Astrocyte (in vitro differentiated cells and primary cell): ENCODE data around the gene FBXO44. TPM values are rescaled to one million over a fixed set of nuclear protein-coding genes. Genes with fewer than 3 reads are reported as not detected.

Experiments used
- DNase-seq: peaks from one replicate; pipeline ENCODE4 v3.0.0-alpha.2; 2010; ENCODE audit warnings: low read depth
- FAIRE-seq: peaks from 2 replicates; lab custom pipeline; 2011; peaks lifted over from hg19 to GRCh38; lab: Jason Lieb, UNC
- H2AFZ ChIP-seq: 2 replicates; pipeline ENCODE4 v1.6.0; 2012; ENCODE audit warnings: low read depth, low read length, inconsistent platforms
- H3K27ac ChIP-seq: 2 replicates; pipeline ENCODE4 v1.5.1; 2011; ENCODE audit warnings: low read depth, low read length, inconsistent platforms
- H3K27me3 ChIP-seq: 2 replicates; pipeline ENCODE4 v1.6.0; 2011; ENCODE audit warnings: low read length, inconsistent platforms; ENCODE audit not compliant: insufficient read depth
- H3K36me3 ChIP-seq: 2 replicates; pipeline ENCODE4 v1.5.1; 2011; ENCODE audit warnings: low read length, inconsistent platforms; ENCODE audit not compliant: insufficient read depth
- H3K4me1 ChIP-seq: 2 replicates; pipeline ENCODE4 v1.5.1; 2011; ENCODE audit warnings: low read length, inconsistent platforms; ENCODE audit not compliant: insufficient read depth
- H3K4me2 ChIP-seq: 2 replicates; pipeline ENCODE4 v1.6.0; 2012; ENCODE audit warnings: low read length, inconsistent platforms
- H3K4me3 ChIP-seq: 2 replicates; pipeline ENCODE4 v1.5.1; 2011; ENCODE audit warnings: low read depth, mild to moderate bottlenecking, low read length, inconsistent platforms; ENCODE audit not compliant: insufficient read depth
- H3K79me2 ChIP-seq: 2 replicates; pipeline ENCODE4 v1.6.0; 2012; ENCODE audit warnings: mild to moderate bottlenecking, low read length, inconsistent platforms; ENCODE audit not compliant: insufficient read depth
- H3K9ac ChIP-seq: 2 replicates; pipeline ENCODE4 v1.6.0; 2012; ENCODE audit warnings: mild to moderate bottlenecking, low read length, inconsistent platforms
- H3K9me3 ChIP-seq: 2 replicates; pipeline ENCODE4 v1.5.1; 2012; ENCODE audit warnings: low read depth, mild to moderate bottlenecking, low read length, inconsistent platforms; ENCODE audit not compliant: insufficient read depth
- H4K20me1 ChIP-seq: 2 replicates; pipeline ENCODE4 v1.6.0; 2012; ENCODE audit warnings: low read length, inconsistent platforms; ENCODE audit not compliant: insufficient read depth
- H3K27ac Mint-ChIP-seq: one replicate; pipeline ENCODE4 v1.8.0; 2021; ENCODE audit warnings: mild to moderate bottlenecking, mixed read lengths; ENCODE audit not compliant: unreplicated experiment
- H3K27me3 Mint-ChIP-seq: one replicate; pipeline ENCODE4 v1.8.0; 2021; ENCODE audit warnings: low read depth, mixed read lengths; ENCODE audit not compliant: unreplicated experiment
- H3K36me3 Mint-ChIP-seq: one replicate; pipeline ENCODE4 v1.8.0; 2021; ENCODE audit warnings: low read depth, mixed read lengths; ENCODE audit not compliant: unreplicated experiment
- H3K4me1 Mint-ChIP-seq: one replicate; pipeline ENCODE4 v1.8.0; 2021; ENCODE audit warnings: low read depth, mixed read lengths; ENCODE audit not compliant: unreplicated experiment
- H3K4me3 Mint-ChIP-seq: one replicate; pipeline ENCODE4 v1.8.0; 2021; ENCODE audit warnings: mild to moderate bottlenecking, moderate library complexity, mixed read lengths; ENCODE audit not compliant: unreplicated experiment
- H3K9me3 Mint-ChIP-seq: one replicate; pipeline ENCODE4 v1.8.0; 2021; ENCODE audit warnings: mild to moderate bottlenecking, mixed read lengths; ENCODE audit not compliant: unreplicated experiment
- EZH2 ChIP-seq: IDR thresholded peaks from 2 replicates; pipeline ENCODE4 v1.6.1; 2012; ENCODE audit warnings: mild to moderate bottlenecking, low read length, inconsistent platforms; ENCODE audit not compliant: insufficient read depth
- total RNA-seq: library from RNA; stranded (reverse); gene quantifications from 2 replicates; pipeline ENCODE4 v1.2.1, GENCODE V29; 2021
- TF ChIP-seq, protein P1 (sequence below): IDR thresholded peaks from 2 replicates; pipeline ENCODE4 v1.5.1; 2011; ENCODE audit warnings: low read depth, mild to moderate bottlenecking, inconsistent platforms, low read length, moderate library complexity; ENCODE audit not compliant: insufficient read depth

The FBXO44 gene
- total RNA-seq, 1 donor from 2014 or later, result 31.6 TPM

DNA sequence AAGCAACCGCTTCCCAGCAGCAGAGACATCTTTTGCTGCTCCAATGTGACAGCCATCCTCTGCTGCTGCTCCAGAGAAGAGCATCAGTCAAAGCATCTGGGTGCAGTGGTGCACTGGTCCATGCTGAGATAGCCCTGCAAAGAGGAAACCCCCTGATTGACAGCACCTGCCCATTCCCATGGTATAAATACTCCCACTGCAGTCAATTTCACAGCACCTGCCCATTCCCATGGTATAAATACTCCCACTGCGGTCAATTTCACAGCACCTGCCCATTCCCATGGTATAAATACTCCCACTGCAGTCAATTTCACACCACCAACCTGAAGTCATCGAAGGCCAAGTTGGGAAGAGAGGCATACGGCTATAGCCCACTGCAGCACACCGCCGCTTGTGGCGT lies 25.9 kb upstream of the FBXO44 start:
- Histone ChIP-seq H3K27ac (no peak overlapping the region), H4K20me1 (no peaks in the 10 kb centered on the region), H3K36me3 (no peaks in the 10 kb centered on the region), H3K27me3 (peaks cover 6% of the 10 kb centered on the region), H2AFZ (no peak overlapping the region), H3K79me2 (no peaks in the 10 kb centered on the region), H3K4me3 (no peak overlapping the region), H3K4me1 (no peaks in the 10 kb centered on the region), H3K4me2 (no peak overlapping the region), H3K9me3 (no peaks in the 10 kb centered on the region), H3K9ac (no peak overlapping the region)
- H3K4me3 Mint-ChIP-seq, result no peak overlapping the region
- peaks cover 50% of the 10 kb centered on the region for H3K27me3 Mint-ChIP-seq
- peaks cover 2% of the 10 kb centered on the region for H3K36me3 Mint-ChIP-seq
- DNase-seq (no peak), FAIRE-seq (no peak)
- H3K9me3 Mint-ChIP-seq, result no peaks in the 10 kb centered on the region
- TF ChIP-seq, protein P1, sequence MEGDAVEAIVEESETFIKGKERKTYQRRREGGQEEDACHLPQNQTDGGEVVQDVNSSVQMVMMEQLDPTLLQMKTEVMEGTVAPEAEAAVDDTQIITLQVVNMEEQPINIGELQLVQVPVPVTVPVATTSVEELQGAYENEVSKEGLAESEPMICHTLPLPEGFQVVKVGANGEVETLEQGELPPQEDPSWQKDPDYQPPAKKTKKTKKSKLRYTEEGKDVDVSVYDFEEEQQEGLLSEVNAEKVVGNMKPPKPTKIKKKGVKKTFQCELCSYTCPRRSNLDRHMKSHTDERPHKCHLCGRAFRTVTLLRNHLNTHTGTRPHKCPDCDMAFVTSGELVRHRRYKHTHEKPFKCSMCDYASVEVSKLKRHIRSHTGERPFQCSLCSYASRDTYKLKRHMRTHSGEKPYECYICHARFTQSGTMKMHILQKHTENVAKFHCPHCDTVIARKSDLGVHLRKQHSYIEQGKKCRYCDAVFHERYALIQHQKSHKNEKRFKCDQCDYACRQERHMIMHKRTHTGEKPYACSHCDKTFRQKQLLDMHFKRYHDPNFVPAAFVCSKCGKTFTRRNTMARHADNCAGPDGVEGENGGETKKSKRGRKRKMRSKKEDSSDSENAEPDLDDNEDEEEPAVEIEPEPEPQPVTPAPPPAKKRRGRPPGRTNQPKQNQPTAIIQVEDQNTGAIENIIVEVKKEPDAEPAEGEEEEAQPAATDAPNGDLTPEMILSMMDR, result no peak
- no peak for TF ChIP-seq EZH2
- no peak overlapping the region for H3K27ac Mint-ChIP-seq
- no peaks in the 10 kb centered on the region for H3K4me1 Mint-ChIP-seq

DNA sequence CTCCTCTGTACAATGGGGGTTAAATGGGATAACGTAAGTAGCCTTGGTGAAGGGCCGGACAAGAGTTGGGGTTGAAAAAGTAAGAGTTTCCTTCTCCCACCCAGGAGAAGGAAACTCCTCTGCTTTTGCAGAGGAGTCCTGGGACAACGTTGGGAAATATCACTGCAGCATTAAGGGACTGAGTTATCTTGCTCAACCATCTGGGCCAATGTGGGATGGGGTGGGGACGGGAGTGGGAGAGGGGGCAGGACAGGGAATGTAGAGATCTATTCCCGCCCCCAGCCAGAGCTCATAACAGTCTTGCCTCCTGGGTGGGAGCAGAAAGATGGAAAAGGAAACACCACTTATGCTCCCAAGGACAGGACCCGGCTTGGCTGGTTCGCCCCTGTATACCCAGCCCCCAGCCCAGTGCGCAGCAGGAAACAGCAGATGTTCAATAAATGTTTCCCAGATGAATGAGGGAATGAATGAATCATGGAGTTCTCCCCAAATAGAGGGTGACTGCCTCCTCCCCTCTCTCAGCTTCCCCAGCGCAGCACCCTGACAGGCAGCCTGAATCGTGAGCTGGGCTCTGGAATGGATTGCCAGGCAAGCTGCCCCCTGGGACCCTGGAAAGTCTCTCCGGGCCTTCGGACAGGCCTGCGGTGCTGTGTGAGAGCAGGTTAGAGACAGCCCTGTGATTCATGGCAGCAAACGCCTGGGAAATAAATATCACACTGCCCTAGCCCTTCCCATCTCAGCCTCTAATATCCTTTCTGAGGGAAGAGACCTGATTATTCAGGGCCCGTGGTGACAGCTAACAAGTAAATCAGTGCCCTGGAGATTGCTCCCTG lies 25.3 kb upstream of the FBXO44 start:
- Mint-ChIP-seq H3K4me1 (no peaks in the 10 kb centered on the region), H3K9me3 (no peaks in the 10 kb centered on the region), H3K4me3 (no peak overlapping the region), H3K27me3 (peaks cover 53% of the 10 kb centered on the region), H3K27ac (no peak overlapping the region), H3K36me3 (peaks cover 2% of the 10 kb centered on the region)
- no peak overlapping the region for H2AFZ ChIP-seq
- H3K4me2 ChIP-seq, result no peak overlapping the region
- no peaks in the 10 kb centered on the region for H3K36me3 ChIP-seq
- H3K4me3 ChIP-seq, result no peak overlapping the region
- FAIRE-seq (no peak), DNase-seq (no peak)
- H3K4me1 ChIP-seq, result no peaks in the 10 kb centered on the region
- no peak overlapping the region for H3K27ac ChIP-seq
- no peaks in the 10 kb centered on the region for H3K9me3 ChIP-seq
- H3K9ac ChIP-seq, result no peak overlapping the region
- H4K20me1 ChIP-seq, result no peaks in the 10 kb centered on the region
- TF ChIP-seq EZH2, result no peak
- TF ChIP-seq, protein P1, result no peak
- H3K27me3 ChIP-seq, result peaks cover 6% of the 10 kb centered on the region
- H3K79me2 ChIP-seq, result no peaks in the 10 kb centered on the region
